Measurements from ENCODE around the gene PLXNB1. TPM values are rescaled to one million over a fixed set of nuclear protein-coding genes. Genes with fewer than 3 reads are reported as not detected.

PLXNB1 gene
- total and polyA plus RNA-seq, 2 of the 13 experiments (the other 11 are each of a cell fraction or from before 2014, with no cell fraction given) = 86.0 to 143 TPM

- TF ChIP-seq CREB3 (CRISPR knock-in tag; IDR thresholded peaks at IDR 0.05) = no peak
- TF ChIP-seq ZNF446 (CRISPR knock-in tag; IDR thresholded peaks at IDR 0.05) = 0 out of 2 replicates have a peak, but pooled peaks have one; percentile 25
- no peak for TF ChIP-seq ZNF569 (CRISPR knock-in tag; IDR thresholded peaks at IDR 0.05; ENCODE audit: borderline replicate concordance)
- no peak for TF ChIP-seq ZNF317 (CRISPR knock-in tag; IDR thresholded peaks at IDR 0.05)
- TF ChIP-seq ZNF496 (CRISPR knock-in tag; IDR thresholded peaks at IDR 0.05; ENCODE audit: insufficient replicate concordance) = no peak
- no peak for TF ChIP-seq ZBTB8A (CRISPR knock-in tag; IDR thresholded peaks at IDR 0.05; ENCODE audit: borderline replicate concordance, low read depth)
- TF ChIP-seq TGIF2 (CRISPR knock-in tag; IDR thresholded peaks at IDR 0.05) = 0 out of 2 replicates have a peak, but pooled peaks have one; percentile 16
- no peak for TF ChIP-seq ZNF432 (CRISPR knock-in tag; IDR thresholded peaks at IDR 0.05; ENCODE audit: borderline replicate concordance)
- no peak for TF ChIP-seq PRMT3 (CRISPR knock-in tag; IDR thresholded peaks at IDR 0.05; ENCODE audit: borderline replicate concordance, low read depth)
- TF ChIP-seq KDM2A (CRISPR knock-in tag; IDR thresholded peaks at IDR 0.05; ENCODE audit: borderline replicate concordance, low read depth) = peak; percentile 75; the same call in 1 of the 2 replicates
- no peak for TF ChIP-seq KAT7 (CRISPR knock-in tag; IDR thresholded peaks at IDR 0.05; ENCODE audit: borderline replicate concordance)
- no peak; the same call in 1 of the 2 replicates for TF ChIP-seq ZNF607 (CRISPR knock-in tag; IDR thresholded peaks at IDR 0.05; ENCODE audit: borderline replicate concordance)
- no peak for TF ChIP-seq FUBP1 (CRISPR knock-in tag; IDR thresholded peaks at IDR 0.05; ENCODE audit: borderline replicate concordance)
- no peak for TF ChIP-seq KMT2B (CRISPR knock-in tag; IDR thresholded peaks at IDR 0.05)
- no peak for TF ChIP-seq ZNF251 (CRISPR knock-in tag; IDR thresholded peaks at IDR 0.05)
- TF ChIP-seq ZC3H13 (CRISPR knock-in tag; IDR thresholded peaks at IDR 0.05) = peak; percentile 10; the same call in 1 of the 2 replicates
- no peak for TF ChIP-seq ZNF562 (CRISPR knock-in tag; IDR thresholded peaks at IDR 0.05; ENCODE audit: borderline replicate concordance)
- no peak for TF ChIP-seq REXO4 (CRISPR knock-in tag; IDR thresholded peaks at IDR 0.05; ENCODE audit: borderline replicate concordance)
- peak; percentile 97 for TF ChIP-seq AGO1 (IDR thresholded peaks at IDR 0.05; ENCODE audit: low read depth, low read length, poor library complexity, severe bottlenecking)
- no peak for TF ChIP-seq ZFP90 (CRISPR knock-in tag; IDR thresholded peaks at IDR 0.05; ENCODE audit: borderline replicate concordance)
- TF ChIP-seq TARDBP (CRISPR knock-in tag; IDR thresholded peaks at IDR 0.05) = peak; percentile 10; the same call in 1 of the 2 replicates
- no peak for TF ChIP-seq ZNF30 (CRISPR knock-in tag; IDR thresholded peaks at IDR 0.05)
- TF ChIP-seq SNAI1 (CRISPR knock-in tag; IDR thresholded peaks at IDR 0.05; ENCODE audit: borderline replicate concordance) = no peak
- no peak for TF ChIP-seq KDM5B (CRISPR knock-in tag; IDR thresholded peaks at IDR 0.05; ENCODE audit: borderline replicate concordance)
- no peak for TF ChIP-seq ZBTB3 (CRISPR knock-in tag; IDR thresholded peaks at IDR 0.05; ENCODE audit: borderline replicate concordance, low read depth)
- no peak for TF ChIP-seq ZNF136 (CRISPR knock-in tag; IDR thresholded peaks at IDR 0.05; ENCODE audit: low read depth)
Observed at GRCh38 chr3:48397767-48398681, 31.9 kb downstream of the PLXNB1 start (continued).

All from HepG2 (cell line).